IMR-90 (cell line): ENCODE measurements around the gene IL36A. TPM values are rescaled to one million over a fixed set of nuclear protein-coding genes. Genes with fewer than 3 reads are reported as not detected.

Source experiments
- ATAC-seq: fragments of 200-7000 bp; cut with Tn5 transposase; 2 replicates; pipeline ENCODE4 v1.9.1; 2020; ENCODE audit warnings: low read depth, mild to moderate bottlenecking, moderate library complexity
- BruUV-seq: library from RNA; stranded (reverse); fragments of 400-500 nt; replicated peaks from 2 replicates; lab custom pipeline; 2021; lab: Mats Ljungman, UMichigan
- CTCF ChIA-PET: fragments of 300-600 bp; formaldehyde crosslinking; extraction: SDS; loops from one replicate; lab custom pipeline; 2021; ENCODE audit warnings: antibody characterized with exemption; lab: Yijun Ruan, JAX
- POLR2A ChIA-PET: fragments of 300-600 bp; sonication (Branson Sonifier 250); formaldehyde crosslinking; loops from one replicate; lab custom pipeline; 2022; ENCODE audit warnings: antibody characterized with exemption; ENCODE audit not compliant: unreplicated experiment; lab: Charles Lee
- DNase-seq: peaks from one replicate; pipeline ENCODE4 v3.0.0; 2013
- H2AFZ ChIP-seq: replicated peaks from 2 replicates; pipeline ENCODE3; 2013; ENCODE audit warnings: low read length, mild to moderate bottlenecking; ENCODE audit not compliant: poor library complexity
- H2AK5ac ChIP-seq: 2 replicates; pipeline ENCODE4 v1.6.1; 2013; ENCODE audit warnings: low read depth, low read length, inconsistent platforms
- H2AK9ac ChIP-seq: replicated peaks from 2 replicates; pipeline ENCODE3; 2013; ENCODE audit warnings: mild to moderate bottlenecking, low read depth, low read length, moderate library complexity; ENCODE audit not compliant: poor library complexity
- H2BK120ac ChIP-seq: 2 replicates; pipeline ENCODE4 v1.6.1; 2013; ENCODE audit warnings: low read depth, low read length, inconsistent platforms
- H2BK15ac ChIP-seq: 3 replicates; pipeline ENCODE4 v1.6.1; 2013; ENCODE audit warnings: low read depth, low read length, inconsistent platforms
- H2BK20ac ChIP-seq: 2 replicates; pipeline ENCODE4 v1.6.1; 2013; ENCODE audit warnings: low read depth, mild to moderate bottlenecking, inconsistent platforms, low read length, moderate library complexity
- H2BK5ac ChIP-seq: 2 replicates; pipeline ENCODE4 v1.6.1; 2013; ENCODE audit warnings: mild to moderate bottlenecking, low read depth, low read length, inconsistent platforms; ENCODE audit not compliant: poor library complexity, severe bottlenecking
- H3K14ac ChIP-seq: replicated peaks from 2 replicates; pipeline ENCODE4 v1.6.1; 2013; ENCODE audit warnings: low read depth, low read length, inconsistent platforms
- H3K18ac ChIP-seq: 2 replicates; pipeline ENCODE4 v1.6.1; 2013; ENCODE audit warnings: low read depth, low read length, control low read depth
- H3K23ac ChIP-seq: 2 replicates; pipeline ENCODE4 v1.6.1; 2013; ENCODE audit warnings: low read depth, low read length, inconsistent platforms
- H3K27ac ChIP-seq: 2 replicates; pipeline ENCODE4 v1.5.1; 2013; ENCODE audit warnings: mild to moderate bottlenecking, control low read depth, low read length; ENCODE audit not compliant: insufficient read depth
- H3K27me3 ChIP-seq: 2 replicates; pipeline ENCODE4 v1.6.1; 2013; ENCODE audit warnings: low read length; ENCODE audit not compliant: control insufficient read depth, insufficient read depth
- H3K36me3 ChIP-seq: 2 replicates; pipeline ENCODE4 v1.6.1; 2013; ENCODE audit warnings: low read length, mixed read lengths; ENCODE audit not compliant: control insufficient read depth, insufficient read depth
- H3K4ac ChIP-seq: 2 replicates; pipeline ENCODE4 v1.6.1; 2013; ENCODE audit warnings: low read depth, low read length, inconsistent platforms
- H3K4me1 ChIP-seq: 2 replicates; pipeline ENCODE4 v1.6.1; 2013; ENCODE audit warnings: low read length, mixed read lengths; ENCODE audit not compliant: control insufficient read depth, insufficient read depth
- H3K4me2 ChIP-seq: 2 replicates; pipeline ENCODE4 v1.6.1; 2013; ENCODE audit warnings: low read depth, mild to moderate bottlenecking, control low read depth, low read length, moderate library complexity
- H3K4me3 ChIP-seq: 2 replicates; pipeline ENCODE4 v1.5.1; 2013; ENCODE audit warnings: low read depth, mild to moderate bottlenecking, control low read depth, low read length, moderate library complexity; ENCODE audit not compliant: insufficient read depth
- H3K56ac ChIP-seq: 2 replicates; pipeline ENCODE4 v1.6.1; 2013; ENCODE audit warnings: low read length, inconsistent platforms; ENCODE audit not compliant: insufficient read depth; ENCODE audit errors: extremely low read depth
- H3K79me1 ChIP-seq, 2 experiments: 2 replicates each; pipeline ENCODE4 v1.6.1; 2013; ENCODE audit warnings: low read length in 2 of 2, inconsistent platforms in 1 of 2, low read depth in 1 of 2
- H3K9ac ChIP-seq: 2 replicates; pipeline ENCODE4 v1.6.1; 2013; ENCODE audit warnings: low read depth, low read length, control low read depth
- H3K9me1 ChIP-seq: 2 replicates; pipeline ENCODE4 v1.6.1; 2013; ENCODE audit warnings: low read length, inconsistent platforms; ENCODE audit not compliant: insufficient read depth
- H3K9me3 ChIP-seq: 2 replicates; pipeline ENCODE4 v1.6.1; 2013; ENCODE audit warnings: low read length; ENCODE audit not compliant: control insufficient read depth, insufficient read depth
- H4K20me1 ChIP-seq: 2 replicates; pipeline ENCODE4 v1.6.1; 2013; ENCODE audit warnings: low read length, inconsistent platforms; ENCODE audit not compliant: insufficient read depth
- H4K5ac ChIP-seq: 2 replicates; pipeline ENCODE4 v1.6.1; 2013; ENCODE audit warnings: mild to moderate bottlenecking, low read depth, low read length, control low read depth
- H4K8ac ChIP-seq, 2 experiments: 2 replicates each; pipeline ENCODE4 v1.6.1; 2013; ENCODE audit warnings: low read depth in 2 of 2, low read length in 2 of 2, control low read depth in 1 of 2, inconsistent platforms in 1 of 2
- H4K91ac ChIP-seq: 2 replicates; pipeline ENCODE4 v1.6.1; 2013; ENCODE audit warnings: low read depth, low read length, inconsistent platforms; ENCODE audit not compliant: insufficient read depth
- BHLHE40 ChIP-seq: fragments of 150-350 bp; IDR thresholded peaks from 2 replicates; pipeline ENCODE4 v1.6.1; 2016; ENCODE audit warnings: mild to moderate bottlenecking, low read depth, low read length
- CEBPB ChIP-seq: IDR thresholded peaks from 2 replicates; pipeline ENCODE4 v1.6.1; 2012; ENCODE audit warnings: low read depth, low read length, improper control_type of control experiment
- CHD1 ChIP-seq: IDR thresholded peaks from 2 replicates; pipeline ENCODE4 v1.6.1; 2012; ENCODE audit warnings: low read depth, low read length, improper control_type of control experiment
- CTCF ChIP-seq: conservative IDR thresholded peaks from 2 replicates; pipeline ENCODE4 v1.5.1; 2012; ENCODE audit warnings: mild to moderate bottlenecking, low read depth, low read length, improper control_type of control experiment
- ELK1 ChIP-seq: fragments of 150-350 bp; IDR thresholded peaks from 2 replicates; pipeline ENCODE4 v1.6.1; 2016; ENCODE audit warnings: low read depth, mild to moderate bottlenecking, low read length, moderate library complexity, borderline replicate concordance
- FOS ChIP-seq: fragments of 150-350 bp; IDR thresholded peaks from 2 replicates; pipeline ENCODE4 v1.6.1; 2016; ENCODE audit warnings: low read depth, low read length
- MAFK ChIP-seq: IDR thresholded peaks from 2 replicates; pipeline ENCODE4 v1.6.1; 2012; ENCODE audit warnings: low read depth, low read length, improper control_type of control experiment
- MAZ ChIP-seq: IDR thresholded peaks from 2 replicates; pipeline ENCODE4 v1.6.1; 2012; ENCODE audit warnings: low read depth, mild to moderate bottlenecking, low read length, improper control_type of control experiment, moderate library complexity, borderline replicate concordance
- MXI1 ChIP-seq: IDR thresholded peaks from 2 replicates; pipeline ENCODE4 v1.6.1; 2012; ENCODE audit warnings: low read depth, mild to moderate bottlenecking, low read length, moderate library complexity, borderline replicate concordance
- NFE2L2 ChIP-seq: fragments of 150-350 bp; IDR thresholded peaks from 2 replicates; pipeline ENCODE4 v1.6.1; 2016; ENCODE audit warnings: low read depth, mild to moderate bottlenecking, low read length
- POLR2A ChIP-seq: IDR thresholded peaks from 2 replicates; pipeline ENCODE4 v1.6.1; 2012; ENCODE audit warnings: mild to moderate bottlenecking, low read depth, low read length
- RAD21 ChIP-seq: IDR thresholded peaks from 2 replicates; pipeline ENCODE4 v1.6.1; 2012; ENCODE audit warnings: low read length, improper control_type of control experiment
- RCOR1 ChIP-seq: IDR thresholded peaks from 2 replicates; pipeline ENCODE4 v1.6.1; 2012; ENCODE audit warnings: mild to moderate bottlenecking, low read length, improper control_type of control experiment; ENCODE audit not compliant: insufficient replicate concordance
- RFX5 ChIP-seq: IDR thresholded peaks from 2 replicates; pipeline ENCODE4 v1.8.0; 2012; ENCODE audit warnings: low read depth, mild to moderate bottlenecking, low read length, moderate library complexity
- SMC3 ChIP-seq: fragments of 150-350 bp; IDR thresholded peaks from 2 replicates; pipeline ENCODE4 v1.6.1; 2016; ENCODE audit warnings: low read depth, mild to moderate bottlenecking, antibody characterized with exemption, low read length, moderate library complexity
- USF2 ChIP-seq: fragments of 150-350 bp; IDR thresholded peaks from 2 replicates; pipeline ENCODE4 v1.6.1; 2017; ENCODE audit warnings: mild to moderate bottlenecking, antibody characterized with exemption, low read length, low read depth
- WGBS, 2 experiments: methylation state at CpG; one replicate each; pipeline versions ENCODE4 v1.1.5 to v1.1.7; 2013; ENCODE audit warnings: missing lambda C conversion rate in 2 of 2; ENCODE audit not compliant: insufficient read length in 1 of 2; ENCODE audit errors: extremely low coverage in 2 of 2; 5-methylcytosine and 5-hydroxymethylcytosine counted together
- dilution Hi-C: fragments of 300-500 bp; cut with HindIII; formaldehyde crosslinking; loops from one replicate; pipeline ENCODE4 v1.14.3; 2018; ENCODE audit warnings: low sequenced_read_pairs; ENCODE audit not compliant: unreplicated experiment
- in situ Hi-C: fragments of 300-500 bp; cut with MboI; formaldehyde crosslinking; loops from 3 replicates; pipeline ENCODE4 v1.14.3; 2019; ENCODE audit warnings: low sequenced_read_pairs, inconsistent platforms, mixed read lengths
- intact Hi-C: fragments of 100-400 bp; cut with micrococcal nuclease; formaldehyde crosslinking; loops from 2 replicates; pipeline ENCODE4 v1.10.0; 2022
- polyA plus RNA-seq, 3 experiments: library from polyadenylated mRNA; depleted of rRNA; stranded (reverse); fragments of >200 nt; gene quantifications; 2 replicates each; pipeline ENCODE4 v1.2.3, GENCODE V29; 2012; ENCODE audit warnings: low replicate concordance in 1 of 3
- total RNA-seq: library from RNA; depleted of rRNA; stranded (reverse); fragments of >200 nt; gene quantifications from 2 replicates; pipeline ENCODE4 v1.2.3, GENCODE V29; 2012

IL36A gene
- total and polyA plus RNA-seq, 2 of the 4 experiments (the other 2 are of a cell fraction): not detected

- no peak overlapping the region for H2AK5ac ChIP-seq
- no peaks in the 10 kb centered on the region for H3K79me1 ChIP-seq
- CTCF ChIA-PET: no interaction called here
- in situ Hi-C loops: loop anchor here (5.0 kb wide), 1 partner anchor 355 kb away; no protein-coding TSS in a partner anchor
- no peak overlapping the region for H4K8ac ChIP-seq
- no TSS peak for BruUV-seq
- H4K20me1 ChIP-seq: no peaks in the 10 kb centered on the region
- H3K36me3 ChIP-seq: no peaks in the 10 kb centered on the region
- ATAC-seq (no peak), DNase-seq (no peak)
- no peak overlapping the region for H2AK9ac ChIP-seq
- no peak for TF ChIP-seq SMC3
- TF ChIP-seq MAFK: no peak
- no peak for TF ChIP-seq FOS
- TF ChIP-seq RFX5: no peak
- no peak for TF ChIP-seq POLR2A
- no peak for TF ChIP-seq MAZ
- TF ChIP-seq MXI1: no peak
- no peak for TF ChIP-seq CEBPB
- no peak for TF ChIP-seq USF2
- no peak for TF ChIP-seq ELK1
- TF ChIP-seq RCOR1: no peak
- TF ChIP-seq NFE2L2: no peak
- no peak for TF ChIP-seq CHD1
- TF ChIP-seq BHLHE40: no peak
- no peak for TF ChIP-seq RAD21
- no peak for TF ChIP-seq CTCF
- dilution Hi-C loops: no loop called here
- H3K4me3 ChIP-seq: no peak overlapping the region
- WGBS, 2 experiments: 60% methylated on average over 1 of the region's 3 CpGs; no CpG with 5 or more reads in 1 of the 2 experiments
- no peaks in the 10 kb centered on the region for H3K4me1 ChIP-seq
- peaks cover 33% of the 10 kb centered on the region for H3K27me3 ChIP-seq
- H3K23ac ChIP-seq: no peak overlapping the region
- no peaks in the 10 kb centered on the region for H3K9me1 ChIP-seq
- H3K18ac ChIP-seq: no peak overlapping the region
- no peak overlapping the region for H2BK120ac ChIP-seq
- H2BK20ac ChIP-seq: no peak overlapping the region
- no peak overlapping the region for H3K4ac ChIP-seq
- POLR2A ChIA-PET: no interaction called here
- H3K56ac ChIP-seq: no peak overlapping the region
- H2BK5ac ChIP-seq: no peak overlapping the region
- H4K5ac ChIP-seq: no peak overlapping the region
- no peak overlapping the region for H2BK15ac ChIP-seq
- no peak overlapping the region for H3K27ac ChIP-seq
- H3K4me2 ChIP-seq: no peak overlapping the region
- intact Hi-C loops: no loop called here
- no peak overlapping the region for H3K14ac ChIP-seq
- H3K9me3 ChIP-seq: no peaks in the 10 kb centered on the region
- H2AFZ ChIP-seq: no peak overlapping the region
- H4K91ac ChIP-seq: no peak overlapping the region
- no peak overlapping the region for H3K9ac ChIP-seq
These were observed 47.7 kb upstream of the IL36A start for GRCh38 chr2:112957511-112957910.
